Measurements from ENCODE around the gene STARD7. TPM values are rescaled to one million over a fixed set of nuclear protein-coding genes. Genes with fewer than 3 reads are reported as not detected.

STARD7 gene
- total and polyA plus RNA-seq, 7 donors: 39.6 to 88.5 (median 69.5) TPM

DNA sequence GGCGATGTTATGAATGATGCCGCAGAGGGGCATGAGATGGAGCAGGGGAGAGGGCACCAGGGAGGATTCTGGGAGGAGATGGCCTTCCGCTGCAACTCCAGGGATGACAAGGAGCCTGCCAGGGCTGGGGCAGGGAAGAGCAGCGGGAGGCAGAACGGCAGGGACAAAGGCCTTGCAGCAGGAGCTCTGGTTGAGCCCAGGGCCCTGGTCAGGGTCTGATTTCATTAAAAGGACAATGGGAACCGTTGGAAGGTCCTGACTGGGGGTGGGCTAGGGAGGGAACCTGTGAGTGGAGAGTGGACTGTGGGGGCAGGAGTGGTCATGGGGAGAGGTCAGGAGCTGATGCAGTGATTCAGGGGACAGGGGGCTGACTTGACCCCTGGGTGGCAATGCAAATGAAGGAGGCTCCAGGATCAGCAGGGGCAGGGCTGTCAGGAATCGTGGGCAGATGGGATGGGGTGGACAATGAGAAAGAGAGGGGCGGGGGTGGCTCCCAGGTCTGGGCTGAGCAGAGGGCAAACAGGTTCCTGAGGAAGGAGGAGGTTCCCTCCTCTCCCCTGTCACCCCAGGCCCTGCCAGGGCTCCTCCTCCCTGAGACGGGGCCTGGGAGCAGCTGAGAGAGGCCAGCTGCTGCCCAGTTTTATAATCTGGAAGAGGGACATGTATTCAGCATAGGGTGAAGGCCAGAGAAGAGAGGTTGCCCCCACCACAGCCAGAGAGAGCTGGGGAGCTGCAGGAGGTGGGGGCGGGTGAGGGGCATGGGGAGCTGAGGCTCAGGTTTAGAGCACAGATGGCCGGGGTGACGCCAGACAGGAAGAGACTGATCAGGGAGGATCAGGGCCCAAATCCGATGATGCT lies 56.1 kb downstream of the STARD7 start:
- H3K27ac ChIP-seq: no peak overlapping the region
- no peaks in the 10 kb centered on the region for H3K36me3 ChIP-seq
- no peaks in the 10 kb centered on the region for H3K9me3 ChIP-seq
- TF ChIP-seq, protein P1, sequence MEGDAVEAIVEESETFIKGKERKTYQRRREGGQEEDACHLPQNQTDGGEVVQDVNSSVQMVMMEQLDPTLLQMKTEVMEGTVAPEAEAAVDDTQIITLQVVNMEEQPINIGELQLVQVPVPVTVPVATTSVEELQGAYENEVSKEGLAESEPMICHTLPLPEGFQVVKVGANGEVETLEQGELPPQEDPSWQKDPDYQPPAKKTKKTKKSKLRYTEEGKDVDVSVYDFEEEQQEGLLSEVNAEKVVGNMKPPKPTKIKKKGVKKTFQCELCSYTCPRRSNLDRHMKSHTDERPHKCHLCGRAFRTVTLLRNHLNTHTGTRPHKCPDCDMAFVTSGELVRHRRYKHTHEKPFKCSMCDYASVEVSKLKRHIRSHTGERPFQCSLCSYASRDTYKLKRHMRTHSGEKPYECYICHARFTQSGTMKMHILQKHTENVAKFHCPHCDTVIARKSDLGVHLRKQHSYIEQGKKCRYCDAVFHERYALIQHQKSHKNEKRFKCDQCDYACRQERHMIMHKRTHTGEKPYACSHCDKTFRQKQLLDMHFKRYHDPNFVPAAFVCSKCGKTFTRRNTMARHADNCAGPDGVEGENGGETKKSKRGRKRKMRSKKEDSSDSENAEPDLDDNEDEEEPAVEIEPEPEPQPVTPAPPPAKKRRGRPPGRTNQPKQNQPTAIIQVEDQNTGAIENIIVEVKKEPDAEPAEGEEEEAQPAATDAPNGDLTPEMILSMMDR (IDR thresholded peaks at IDR 0.05): no peak
- TF ChIP-seq EP300 (IDR thresholded peaks at IDR 0.05) (no peak), POLR2AphosphoS5 (IDR thresholded peaks at IDR 0.05) (no peak), POLR2A (IDR thresholded peaks at IDR 0.05) (no peak)
- intact Hi-C loops (cut with DNase I): no loop called here
- no peak overlapping the region for H3K4me3 ChIP-seq
- 80% methylated on average over 13 of the region's 13 CpGs for WGBS, 2 donors
- peaks cover 0 to 16% (median 0%) of the 10 kb centered on the region in 3 donors for H3K27me3 ChIP-seq
- peak; percentile 41 for DNase-seq
- peaks cover 0 to 4% (median 0%) of the 10 kb centered on the region in 4 donors for H3K4me1 ChIP-seq

DNA sequence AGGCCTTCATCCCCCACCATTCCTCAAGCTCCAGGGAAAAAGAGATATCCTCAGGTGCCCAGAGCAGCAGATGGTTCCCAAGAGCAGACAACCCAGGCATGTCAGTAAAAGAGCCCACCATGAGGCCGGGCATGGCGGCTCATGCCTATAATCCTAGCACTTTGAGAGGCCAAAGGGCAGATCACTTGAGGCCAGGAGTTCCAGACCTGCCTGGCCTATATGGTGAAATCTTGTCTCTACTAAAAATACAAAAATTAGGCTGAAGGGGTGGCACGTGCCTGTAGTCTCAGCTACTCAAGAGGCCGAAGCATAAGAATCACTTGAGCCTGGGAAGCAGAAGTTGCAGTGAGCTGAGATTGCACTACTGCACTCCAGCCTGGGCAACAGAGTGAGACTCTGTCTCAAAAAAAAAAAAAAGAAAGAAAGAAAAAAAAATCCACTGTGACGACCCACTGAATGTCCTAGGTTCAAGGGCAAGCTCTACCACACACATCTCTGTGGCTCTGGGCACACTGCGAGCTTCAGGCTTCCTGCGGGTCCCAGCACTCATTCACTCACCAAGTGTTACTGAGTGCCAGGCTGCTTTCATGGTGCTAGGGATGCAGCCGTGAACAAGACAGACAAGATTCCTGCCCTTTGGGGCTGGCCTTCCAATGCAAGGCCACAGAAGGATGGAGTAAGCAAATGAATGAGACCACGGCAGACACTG lies 56.9 kb downstream of the STARD7 start:
- 84 to 91% methylated on average over 9 of the region's 9 CpGs for WGBS, 2 donors
- TF ChIP-seq POLR2A (IDR thresholded peaks at IDR 0.05) (no peak), EP300 (IDR thresholded peaks at IDR 0.05) (no peak), POLR2AphosphoS5 (IDR thresholded peaks at IDR 0.05) (no peak)
- TF ChIP-seq, protein P1 (IDR thresholded peaks at IDR 0.05): no peak
- peaks cover 0 to 11% (median 0%) of the 10 kb centered on the region in 3 donors for H3K27me3 ChIP-seq
- no peaks in the 10 kb centered on the region for H3K36me3 ChIP-seq
- peaks cover 0 to 4% (median 0%) of the 10 kb centered on the region in 4 donors for H3K4me1 ChIP-seq
- intact Hi-C loops (cut with DNase I): no loop called here
- H3K27ac ChIP-seq: no peak overlapping the region
- no peak overlapping the region for H3K4me3 ChIP-seq
- H3K9me3 ChIP-seq: no peaks in the 10 kb centered on the region
- no peak for DNase-seq

DNA sequence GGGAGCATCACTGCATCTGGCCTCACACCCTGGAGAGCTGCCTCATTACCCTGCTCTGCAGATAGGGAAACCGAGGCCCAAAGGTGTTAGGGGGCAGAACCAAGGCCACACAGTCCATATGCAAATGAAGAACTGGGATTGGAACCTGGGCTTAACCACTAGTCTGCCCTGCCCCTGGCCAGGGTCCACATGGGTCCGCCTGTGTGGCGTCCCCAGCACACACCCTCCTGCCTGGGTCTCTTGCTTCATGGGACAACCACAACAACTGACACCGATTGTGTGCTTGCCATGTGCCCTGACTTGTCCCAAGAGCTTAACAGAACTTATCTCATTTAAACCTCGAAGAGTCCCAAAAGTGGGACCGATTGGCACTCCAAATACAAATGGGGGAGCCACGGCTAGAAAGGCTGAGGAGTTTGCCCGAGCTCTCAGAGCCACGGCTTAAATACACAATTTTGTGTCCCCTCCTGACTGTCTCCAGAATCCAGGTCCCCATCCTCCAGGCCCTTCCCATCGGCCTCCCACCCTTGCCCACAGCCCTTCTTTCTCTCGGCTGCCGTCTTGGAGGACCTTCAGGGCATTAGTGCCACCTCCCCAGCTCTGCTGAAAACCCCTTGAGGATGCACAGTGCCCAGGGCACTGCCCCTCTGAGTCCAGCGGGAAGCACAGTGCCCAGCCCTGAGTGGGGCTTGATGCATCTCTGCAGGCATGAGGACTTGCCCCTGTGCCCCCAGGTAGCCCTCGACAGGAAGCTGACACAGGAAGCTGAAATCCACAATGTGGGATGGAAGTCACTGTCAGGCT lies 57.6 kb downstream of the STARD7 start:
- Histone ChIP-seq H3K4me3 (no peak overlapping the region), H3K27ac (no peak overlapping the region), H3K36me3 (no peaks in the 10 kb centered on the region), H3K27me3 (peaks cover 0 to 9% (median 0%) of the 10 kb centered on the region in 3 donors), H3K4me1 (peaks cover 0 to 4% (median 0%) of the 10 kb centered on the region in 4 donors), H3K9me3 (no peaks in the 10 kb centered on the region)
- DNase-seq: peak; percentile 46
- TF ChIP-seq, protein P1 (IDR thresholded peaks at IDR 0.05): no peak
- TF ChIP-seq POLR2A (IDR thresholded peaks at IDR 0.05) (no peak), EP300 (IDR thresholded peaks at IDR 0.05) (no peak), POLR2AphosphoS5 (IDR thresholded peaks at IDR 0.05) (no peak)
- intact Hi-C loops (cut with DNase I): no loop called here
- WGBS, 2 donors: 94 to 95% methylated on average over 14 of the region's 14 CpGs

DNA sequence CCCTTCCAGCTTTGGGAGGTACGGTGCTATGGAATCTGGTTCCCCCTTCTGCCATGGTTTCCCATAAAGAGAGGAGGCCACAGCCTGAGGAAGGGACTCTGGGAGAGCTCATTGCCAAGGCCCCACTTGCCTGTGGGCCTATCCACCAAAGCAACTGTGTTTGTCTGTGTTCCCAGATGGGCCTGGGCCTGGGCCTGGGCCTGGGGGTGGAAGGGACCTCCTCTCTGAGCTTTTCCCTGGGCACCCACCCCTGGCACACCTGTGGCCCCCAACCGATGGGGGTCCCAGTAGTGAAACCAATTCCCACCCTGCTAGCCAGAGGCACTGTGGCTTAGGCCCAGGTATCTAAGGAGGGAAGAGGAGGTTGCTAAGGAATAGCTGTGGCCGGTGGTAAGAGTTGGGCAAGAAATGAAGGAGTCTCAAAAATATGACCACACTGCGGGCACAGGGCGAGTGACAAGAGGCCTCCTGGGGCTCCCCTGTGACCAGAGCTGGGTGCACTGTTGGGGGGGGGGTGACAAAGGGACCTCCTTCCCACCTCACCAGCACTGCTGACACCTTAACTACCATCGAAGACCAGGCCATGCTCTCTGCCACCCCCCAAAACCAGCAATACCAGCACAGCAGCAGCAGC lies 58.5 kb downstream of the STARD7 start:
- H3K4me1 ChIP-seq: peaks cover 0 to 8% (median 5%) of the 10 kb centered on the region in 4 donors
- H3K27me3 ChIP-seq: peaks cover 0 to 9% (median 0%) of the 10 kb centered on the region in 3 donors
- WGBS, 2 donors: 94 to 97% methylated on average over 6 of the region's 6 CpGs
- H3K27ac ChIP-seq: no peak overlapping the region
- TF ChIP-seq, protein P1 (IDR thresholded peaks at IDR 0.05): no peak
- TF ChIP-seq POLR2AphosphoS5 (IDR thresholded peaks at IDR 0.05) (no peak), POLR2A (IDR thresholded peaks at IDR 0.05) (no peak), EP300 (IDR thresholded peaks at IDR 0.05) (no peak)
- no peaks in the 10 kb centered on the region for H3K36me3 ChIP-seq
- intact Hi-C loops (cut with DNase I): no loop called here
- H3K4me3 ChIP-seq: no peak overlapping the region
- peak; percentile 48 for DNase-seq
- H3K9me3 ChIP-seq: no peaks in the 10 kb centered on the region

All from sigmoid colon (tissue), 7 donors.